Osteoblast (primary cell): Measurements from ENCODE around the gene MIR17HG. TPM values are rescaled to one million over a fixed set of nuclear protein-coding genes. Genes with fewer than 3 reads are reported as not detected.

Experiments
- DNase-seq: peaks from one replicate; pipeline ENCODE4 v3.0.0; 2011; ENCODE audit warnings: low spot score, mixed read lengths; ENCODE audit not compliant: insufficient read length; ENCODE audit errors: missing footprints
- H2AFZ ChIP-seq: 2 replicates; pipeline ENCODE4 v1.6.0; 2011; ENCODE audit warnings: mild to moderate bottlenecking, low read length
- H3K27ac ChIP-seq: 2 replicates; pipeline ENCODE4 v1.5.1; 2011; ENCODE audit warnings: mild to moderate bottlenecking, low read depth, low read length, moderate library complexity
- H3K27me3 ChIP-seq: 2 replicates; pipeline ENCODE4 v1.6.0; 2012; ENCODE audit warnings: mild to moderate bottlenecking, control low read depth, inconsistent platforms, low read length, moderate library complexity; ENCODE audit not compliant: insufficient read depth
- H3K36me3 ChIP-seq: 2 replicates; pipeline ENCODE4 v1.5.1; 2011; ENCODE audit warnings: mild to moderate bottlenecking, low read length, control low read depth, moderate library complexity; ENCODE audit not compliant: insufficient read depth
- H3K4me1 ChIP-seq: 2 replicates; pipeline ENCODE4 v1.5.1; 2011; ENCODE audit warnings: mild to moderate bottlenecking, low read length, control low read depth, moderate library complexity; ENCODE audit not compliant: insufficient read depth
- H3K4me2 ChIP-seq: 2 replicates; pipeline ENCODE4 v1.6.0; 2011; ENCODE audit warnings: mild to moderate bottlenecking, low read length; ENCODE audit not compliant: insufficient read depth
- H3K4me3 ChIP-seq: fragments of 200-600 bp; sonication (generic); 3 replicates; pipeline ENCODE4 v1.5.1; 2012; ENCODE audit warnings: mild to moderate bottlenecking, low read length, inconsistent platforms; ENCODE audit not compliant: insufficient read depth
- H3K79me2 ChIP-seq: 2 replicates; pipeline ENCODE4 v1.6.0; 2012; ENCODE audit warnings: mild to moderate bottlenecking, low read length, control low read depth, inconsistent platforms; ENCODE audit not compliant: insufficient read depth
- H3K9me3 ChIP-seq: 2 replicates; pipeline ENCODE4 v1.5.1; 2011; ENCODE audit warnings: low read depth, low read length, control low read depth
- H4K20me1 ChIP-seq: 2 replicates; pipeline ENCODE4 v1.6.0; 2012; ENCODE audit warnings: mild to moderate bottlenecking, low read length, control low read depth; ENCODE audit not compliant: insufficient read depth
- CTCF ChIP-seq: IDR thresholded peaks from 2 replicates; pipeline ENCODE4 v1.5.1; 2011; ENCODE audit warnings: mild to moderate bottlenecking, low read depth, low read length, moderate library complexity; ENCODE audit errors: extremely low read depth
- total RNA-seq: library from RNA; depleted of rRNA; stranded (reverse); fragments of >200 nt; gene quantifications from 2 replicates; pipeline ENCODE4 v1.2.3, GENCODE V29; 2012

The MIR17HG gene
- total RNA-seq, 1 donor: 4.0 TPM

- peak overlapping the region; percentile 23 for H3K4me2 ChIP-seq
- no peak for DNase-seq
Measured at GRCh38 chr13:91375116-91375729, 27.7 kb downstream of the MIR17HG start.

GRCh38 chr13:91381371-91381770 is 33.9 kb downstream of the MIR17HG start:
- Histone ChIP-seq H3K9me3 (no peaks in the 10 kb centered on the region), H3K36me3 (no peaks in the 10 kb centered on the region), H4K20me1 (no peaks in the 10 kb centered on the region), H3K79me2 (no peaks in the 10 kb centered on the region), H3K4me1 (no peaks in the 10 kb centered on the region), H3K4me3 (no peak overlapping the region), H2AFZ (no peak overlapping the region), H3K27ac (no peak overlapping the region), H3K4me2 (no peak overlapping the region), H3K27me3 (no peaks in the 10 kb centered on the region)
- DNase-seq: no peak
- peak; percentile 28 for TF ChIP-seq CTCF

More at GRCh38 chr13:91375116-91375729, 27.7 kb downstream of the MIR17HG start:
- no peaks in the 10 kb centered on the region for H3K79me2 ChIP-seq
- H4K20me1 ChIP-seq: no peaks in the 10 kb centered on the region
- no peak overlapping the region for H3K27ac ChIP-seq
- TF ChIP-seq CTCF: peak; percentile 45
- H3K27me3 ChIP-seq: no peaks in the 10 kb centered on the region
- H3K36me3 ChIP-seq: no peaks in the 10 kb centered on the region
- H2AFZ ChIP-seq: peak overlapping the region; percentile 33
- H3K4me3 ChIP-seq: no peak overlapping the region
- no peaks in the 10 kb centered on the region for H3K4me1 ChIP-seq
- H3K9me3 ChIP-seq: no peaks in the 10 kb centered on the region

GRCh38 chr13:91383836-91384235 is 36.3 kb downstream of the MIR17HG start:
- H3K4me2 ChIP-seq: no peak overlapping the region
- no peak for TF ChIP-seq CTCF
- no peaks in the 10 kb centered on the region for H4K20me1 ChIP-seq
- DNase-seq: no peak
- H3K27me3 ChIP-seq: no peaks in the 10 kb centered on the region
- H3K4me1 ChIP-seq: no peaks in the 10 kb centered on the region
- no peak overlapping the region for H3K27ac ChIP-seq
- no peak overlapping the region for H3K4me3 ChIP-seq
- H2AFZ ChIP-seq: no peak overlapping the region
- no peaks in the 10 kb centered on the region for H3K79me2 ChIP-seq
- no peaks in the 10 kb centered on the region for H3K9me3 ChIP-seq
- H3K36me3 ChIP-seq: no peaks in the 10 kb centered on the region

- no peaks in the 10 kb centered on the region for H3K4me1 ChIP-seq
- no peak for TF ChIP-seq CTCF
- no peaks in the 10 kb centered on the region for H3K9me3 ChIP-seq
- no peaks in the 10 kb centered on the region for H3K27me3 ChIP-seq
- H3K4me3 ChIP-seq: no peak overlapping the region
- no peaks in the 10 kb centered on the region for H3K79me2 ChIP-seq
- no peaks in the 10 kb centered on the region for H4K20me1 ChIP-seq
- H2AFZ ChIP-seq: no peak overlapping the region
- H3K36me3 ChIP-seq: no peaks in the 10 kb centered on the region
- no peak for DNase-seq
- H3K4me2 ChIP-seq: no peak overlapping the region
- no peak overlapping the region for H3K27ac ChIP-seq
Measured at GRCh38 chr13:91384896-91385295, 37.4 kb downstream of the MIR17HG start.
